Activated CD4-positive, alpha-beta memory T cell treated with anti-CD3 and anti-CD28 coated beads, Interleukin-2, amount 10 ng/mL, durations not matched to agents 7 days and 5 days (primary cell): ENCODE data around the gene DHRS4L2. TPM values are rescaled to one million over a fixed set of nuclear protein-coding genes. Genes with fewer than 3 reads are reported as not detected.

ENCODE experiments used
- CTCF ChIA-PET: fragments of 350-600 bp; sonication (Branson Sonifier 250); formaldehyde crosslinking; loops from one replicate; lab custom pipeline; 2021; ENCODE audit warnings: antibody characterized with exemption, inconsistent platforms; lab: Charles Lee
- POLR2A ChIA-PET: fragments of 350-600 bp; sonication (Branson Sonifier 250); formaldehyde crosslinking; loops from one replicate; lab custom pipeline; 2021; ENCODE audit warnings: antibody characterized with exemption; lab: Charles Lee
- DNase-seq: peaks from one replicate; pipeline ENCODE4 v3.0.0-alpha.2; 2020
- H3K27ac Mint-ChIP-seq: one replicate; pipeline ENCODE4 v1.8.0; 2021; ENCODE audit warnings: mild to moderate bottlenecking, mixed read lengths
- H3K27me3 Mint-ChIP-seq: one replicate; pipeline ENCODE4 v1.8.0; 2021; ENCODE audit warnings: mixed read lengths
- H3K36me3 Mint-ChIP-seq: one replicate; pipeline ENCODE4 v1.8.0; 2021; ENCODE audit warnings: low read depth, mixed read lengths
- H3K4me1 Mint-ChIP-seq: one replicate; pipeline ENCODE4 v1.8.0; 2021; ENCODE audit warnings: mixed read lengths
- H3K4me3 Mint-ChIP-seq: one replicate; pipeline ENCODE4 v1.8.0; 2021; ENCODE audit warnings: mild to moderate bottlenecking, mixed read lengths
- H3K9me3 Mint-ChIP-seq: one replicate; pipeline ENCODE4 v1.8.0; 2021; ENCODE audit warnings: mixed read lengths
- total RNA-seq, 2 experiments: library from RNA; stranded (reverse); gene quantifications; one replicate each; pipeline ENCODE4 v1.2.3, GENCODE V29; 2021

DHRS4L2 gene
- total RNA-seq, 2 experiments from 2014 or later, result 18.3 to 20.2 TPM

DNA sequence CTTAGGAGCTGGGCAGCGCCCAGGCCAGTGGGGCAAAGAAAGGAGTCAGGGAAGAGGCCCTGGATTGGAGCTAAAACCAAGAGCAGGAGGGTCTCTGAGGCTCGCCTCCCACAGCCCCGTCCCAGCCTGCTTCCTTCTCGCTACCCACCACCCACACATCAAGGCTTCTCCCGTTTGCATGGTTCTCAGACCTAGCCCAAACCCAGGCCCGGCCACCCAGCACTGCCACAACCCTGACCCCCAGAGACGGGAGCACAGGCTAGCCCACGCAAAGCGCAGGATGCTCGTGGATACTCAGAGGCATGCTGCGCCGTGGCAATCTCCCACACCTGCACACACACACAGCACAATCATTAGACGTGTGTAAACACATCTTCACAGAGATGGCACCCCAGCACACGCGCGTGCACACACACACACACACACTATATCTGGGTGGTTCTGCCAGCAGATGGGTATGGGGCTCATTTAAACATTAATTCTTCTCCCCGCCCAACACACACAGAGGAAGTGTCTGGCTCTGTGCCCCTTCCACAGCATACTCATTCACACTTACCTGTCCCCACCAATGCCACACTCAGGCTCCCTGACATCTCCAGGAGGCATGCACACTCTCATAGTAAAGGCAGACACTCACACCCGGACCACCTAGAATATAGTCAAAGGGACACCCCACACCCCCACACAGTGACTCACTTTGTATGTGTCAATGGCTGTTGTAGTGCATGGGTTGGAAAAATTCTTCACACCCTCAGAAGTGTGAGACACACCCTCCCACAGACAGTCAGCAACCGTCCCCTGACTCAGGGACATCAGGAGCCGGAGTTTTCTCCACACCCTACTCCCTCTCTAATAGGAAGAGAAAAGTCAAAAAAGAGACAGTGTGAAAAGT lies 64.2 kb downstream of the DHRS4L2 start:
- CTCF ChIA-PET, result interaction anchor here (1.0 to 6.6 kb wide), 8 partner anchors 8 to 109 kb away, joined by 3 to 216 read pairs (median 5); partner anchors contain the start of genes DHRS4, IRF9 and PCK2
- no peaks in the 10 kb centered on the region for H3K9me3 Mint-ChIP-seq
- no peaks in the 10 kb centered on the region for H3K36me3 Mint-ChIP-seq
- peaks cover 23% of the 10 kb centered on the region for H3K4me1 Mint-ChIP-seq
- DNase-seq, result peak; percentile 43
- peak overlapping the region; percentile 69 for H3K4me3 Mint-ChIP-seq
- POLR2A ChIA-PET, result interaction anchor here (0.6 to 3.9 kb wide), 12 partner anchors 22 to 190 kb away, joined by 3 to 23 read pairs (median 5); partner anchors contain the start of genes DCAF11, DHRS4L2, IRF9 and MDP1
- H3K27ac Mint-ChIP-seq, result peak overlapping the region; percentile 41
- H3K27me3 Mint-ChIP-seq, result peaks cover 26% of the 10 kb centered on the region

DNA sequence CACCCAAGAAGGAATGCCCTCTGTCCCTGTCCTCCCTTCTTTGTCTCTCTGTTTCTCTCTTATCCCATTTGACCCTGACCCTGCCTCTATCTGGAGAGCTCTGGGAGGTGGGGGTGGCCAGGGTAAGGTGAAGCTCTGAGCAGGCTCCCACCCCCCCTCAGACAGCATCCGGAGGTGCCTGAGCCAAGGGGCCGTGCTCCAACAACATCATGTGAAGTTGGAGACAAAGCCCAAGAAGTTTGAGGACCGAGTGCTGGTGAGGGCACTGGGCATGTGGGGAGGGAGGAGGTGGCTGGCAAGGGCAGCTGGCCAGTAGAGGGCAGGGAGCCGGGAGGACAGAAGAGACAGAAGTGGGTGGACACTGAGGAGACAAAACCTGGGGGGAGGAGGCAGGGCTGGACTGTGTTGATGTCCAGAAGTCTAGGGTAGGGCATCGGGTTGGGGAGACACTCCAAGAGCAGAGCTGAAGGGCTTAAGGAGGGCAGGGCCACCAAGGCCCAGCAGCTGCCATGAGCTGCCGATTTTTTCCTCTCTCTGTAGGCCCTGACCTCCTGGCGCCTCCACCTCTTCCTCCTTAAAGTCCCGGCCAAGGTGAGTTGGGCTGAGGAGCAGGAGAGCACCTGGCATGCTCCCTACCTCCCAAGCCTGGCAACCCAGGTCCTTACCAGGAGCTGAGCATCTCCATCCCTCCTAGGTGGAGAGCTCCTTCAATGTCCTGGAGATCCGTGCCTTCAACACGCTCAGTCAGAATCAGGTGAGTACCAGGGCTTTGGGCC lies 65.0 kb downstream of the DHRS4L2 start:
- ChIA-PET CTCF (interaction anchor here (1.6 to 6.6 kb wide), 5 partner anchors 39 to 108 kb away, joined by 4 to 216 read pairs (median 8); partner anchors contain the start of genes IRF9, PCK2 and RNF31), POLR2A (interaction anchor here (0.8 to 2.3 kb wide), 7 partner anchors 27 to 189 kb away, joined by 3 to 9 read pairs (median 5); partner anchors contain the start of genes DCAF11, DHRS4L2, NRL and PCK2)
- H3K27me3 Mint-ChIP-seq, result peaks cover 22% of the 10 kb centered on the region
- DNase-seq, result no peak
- peaks cover 23% of the 10 kb centered on the region for H3K4me1 Mint-ChIP-seq
- H3K36me3 Mint-ChIP-seq, result no peaks in the 10 kb centered on the region
- H3K9me3 Mint-ChIP-seq, result no peaks in the 10 kb centered on the region
- H3K4me3 Mint-ChIP-seq, result peak overlapping the region; percentile 69
- H3K27ac Mint-ChIP-seq, result no peak overlapping the region

DNA sequence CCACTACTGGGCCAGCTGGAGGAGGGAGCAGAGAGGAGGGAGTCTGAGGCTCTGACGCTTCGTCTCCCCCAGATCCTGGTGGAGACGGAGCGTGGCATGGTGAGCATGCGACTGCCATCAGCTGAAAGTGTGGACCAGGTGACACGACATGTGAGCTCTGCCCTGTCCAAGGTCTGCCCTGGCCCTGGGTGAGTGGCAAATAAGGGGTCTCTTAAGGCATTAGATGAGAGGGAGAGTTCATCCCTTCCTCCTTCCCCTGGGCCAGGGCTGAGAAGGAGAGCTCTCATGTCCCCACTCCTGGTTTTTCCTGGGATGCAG lies 65.6 kb downstream of the DHRS4L2 start:
- no peak for DNase-seq
- Mint-ChIP-seq H3K36me3 (no peaks in the 10 kb centered on the region), H3K27me3 (peaks cover 20% of the 10 kb centered on the region), H3K27ac (no peak overlapping the region), H3K4me1 (peaks cover 25% of the 10 kb centered on the region), H3K4me3 (no peak overlapping the region), H3K9me3 (no peaks in the 10 kb centered on the region)
- POLR2A ChIA-PET, result interaction anchor here (0.8 to 2.3 kb wide), 7 partner anchors 27 to 188 kb away, joined by 3 to 9 read pairs (median 5); partner anchors contain the start of genes DCAF11, DHRS4L2, NRL and PCK2
- CTCF ChIA-PET, result interaction anchor here (1.6 to 6.6 kb wide), 5 partner anchors 38 to 107 kb away, joined by 4 to 216 read pairs (median 8); partner anchors contain the start of genes IRF9, PCK2 and RNF31

DNA sequence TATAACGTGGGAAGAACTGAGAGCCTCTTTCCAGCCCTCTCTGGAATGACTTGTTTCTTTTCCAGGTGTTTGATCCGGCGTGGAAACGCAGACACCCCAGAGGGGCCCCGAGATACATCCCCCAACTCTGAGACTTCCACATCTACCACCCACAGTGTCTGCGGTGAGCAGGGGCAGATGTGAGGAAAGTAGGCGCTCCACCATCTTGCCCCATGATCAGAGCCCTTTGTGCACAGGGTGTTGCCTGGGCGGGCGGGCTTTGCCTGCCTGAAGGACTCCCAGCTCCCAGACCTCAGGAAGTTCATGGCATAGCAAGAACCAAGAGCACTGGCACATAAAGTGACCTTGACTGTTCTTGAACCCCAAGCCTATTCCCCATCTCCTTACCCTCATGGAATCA lies 65.9 kb downstream of the DHRS4L2 start:
- no peaks in the 10 kb centered on the region for H3K9me3 Mint-ChIP-seq
- H3K4me3 Mint-ChIP-seq, result no peak overlapping the region
- CTCF ChIA-PET, result interaction anchor here (1.6 to 6.6 kb wide), 5 partner anchors 38 to 107 kb away, joined by 4 to 216 read pairs (median 8); partner anchors contain the start of genes IRF9, PCK2 and RNF31
- POLR2A ChIA-PET, result interaction anchor here (0.8 to 2.3 kb wide), 6 partner anchors 26 to 188 kb away, joined by 3 to 9 read pairs (median 6); partner anchors contain the start of genes DCAF11, NRL, PCK2 and TINF2
- no peaks in the 10 kb centered on the region for H3K36me3 Mint-ChIP-seq
- peaks cover 25% of the 10 kb centered on the region for H3K4me1 Mint-ChIP-seq
- peaks cover 20% of the 10 kb centered on the region for H3K27me3 Mint-ChIP-seq
- no peak for DNase-seq
- no peak overlapping the region for H3K27ac Mint-ChIP-seq

Other genes with a start within 250 kb of the DHRS4L2 start
- 10 to 100 TPM; 17.6 to 19.0 TPM for gene DHRS4, start 35.2 kb upstream of the DHRS4L2 start, total RNA-seq
- 1 to 10 TPM; 3.7 to 4.2 TPM for gene CARMIL3, start 63.1 kb downstream of the DHRS4L2 start, total RNA-seq
- not detected for gene CPNE6, start 82.6 kb downstream of the DHRS4L2 start, total RNA-seq
- 10 to 100 TPM; 88.5 to 90.6 TPM for gene PCK2, start 105.4 kb downstream of the DHRS4L2 start, total RNA-seq
- 10 to 100 TPM; 94.1 to 98.2 TPM for gene DCAF11, start 125.8 kb downstream of the DHRS4L2 start, total RNA-seq
- gene NRL, start 126.0 kb downstream of the DHRS4L2 start, total RNA-seq, result 1 to 10 TPM; 2.1 to 2.4 TPM
- 1 to 10 TPM; 1.3 to 1.4 TPM for gene FITM1, start 141.7 kb downstream of the DHRS4L2 start, total RNA-seq
- 100 to 1,000 TPM; 391 to 397 TPM for gene PSME1, start 147.3 kb downstream of the DHRS4L2 start, total RNA-seq
- 10 to 100 TPM; 45.0 to 51.7 TPM for gene EMC9, start 152.7 kb downstream of the DHRS4L2 start, total RNA-seq
- 100 to 1,000 TPM; 395 to 405 TPM for gene PSME2, start 157.7 kb downstream of the DHRS4L2 start, total RNA-seq
- 100 to 1,000 TPM; 122 to 129 TPM for gene RNF31, start 158.6 kb downstream of the DHRS4L2 start, total RNA-seq
- 100 to 1,000 TPM; 262 to 267 TPM for gene IRF9, start 172.3 kb downstream of the DHRS4L2 start, total RNA-seq
- gene REC8, start 183.2 kb downstream of the DHRS4L2 start, total RNA-seq, result 10 to 100 TPM; 48.0 to 51.9 TPM
- 10 to 100 TPM; 24.0 to 26.2 TPM for gene IPO4, start 199.9 kb downstream of the DHRS4L2 start, total RNA-seq
- 10 to 100 TPM; 30.8 to 35.1 TPM for gene TM9SF1, start 206.5 kb downstream of the DHRS4L2 start, total RNA-seq
- under 1 TPM; 0.48 to 0.76 TPM for gene TSSK4, start 216.8 kb downstream of the DHRS4L2 start, total RNA-seq
- 10 to 100 TPM; 92.9 to 97.9 TPM for gene CHMP4A, start 224.6 kb downstream of the DHRS4L2 start, total RNA-seq
- gene MDP1, start 227.1 kb downstream of the DHRS4L2 start, total RNA-seq, result 10 to 100 TPM; 13.5 to 17.0 TPM
- gene NEDD8, start 243.4 kb downstream of the DHRS4L2 start, total RNA-seq, result 100 to 1,000 TPM; 190 to 197 TPM
- 10 to 100 TPM; 78.1 to 90.3 TPM for gene GMPR2, start 244.0 kb downstream of the DHRS4L2 start, total RNA-seq